Right kidney (tissue), 9 donors: ENCODE results near the gene KLF2.
A peak's percentile ranks its signal among the peaks of the same experiment; 100 is the strongest.
"Not testable (repeated sequence)": the region's sequence is repeated elsewhere in the genome, so short reads cannot be mapped to it uniquely, and the experiment has no call there.

ENCODE experiments used
- DNase-seq: peaks from one replicate; pipeline ENCODE4 v3.0.0-alpha.2; 2016
- long read RNA-seq, 8 donors: transcript quantifications; one replicate each; lab custom pipeline, GENCODE V29; 2026

KLF2 gene
- long read RNA-seq, donor 1, transcript KLF2-201 (3 exons, 2,018 nt): major isoform, 6 of 6 reads
- long read RNA-seq, donor 1, partial matches to known transcripts: 0 of 6 reads
- long read RNA-seq, donor 1, other reads (novel, unspliced or antisense): 0 of 6 reads
- long read RNA-seq, donor 2, transcript KLF2-201 (3 exons, 2,018 nt): major isoform, 6 of 15 reads
- long read RNA-seq, donor 2, partial matches to known transcripts: 9 of 15 reads
- long read RNA-seq, donor 2, other reads (novel, unspliced or antisense): 0 of 15 reads
- long read RNA-seq, donor 3, partial matches to known transcripts: 0 of 4 reads
- long read RNA-seq, donor 3, other reads (novel, unspliced or antisense): 0 of 4 reads
- long read RNA-seq, donor 4, transcript KLF2-201 (3 exons, 2,018 nt): major isoform, 10 of 17 reads
- long read RNA-seq, donor 4, partial matches to known transcripts: 7 of 17 reads
- long read RNA-seq, donor 4, other reads (novel, unspliced or antisense): 0 of 17 reads
- long read RNA-seq, donor 5, partial matches to known transcripts: 0 of 2 reads
- long read RNA-seq, donor 5, other reads (novel, unspliced or antisense): 0 of 2 reads
- long read RNA-seq, donor 6, transcript KLF2-201 (3 exons, 2,018 nt): major isoform, 13 of 37 reads
- long read RNA-seq, donor 6, partial matches to known transcripts: 24 of 37 reads
- long read RNA-seq, donor 6, other reads (novel, unspliced or antisense): 0 of 37 reads
- long read RNA-seq, donor 7: 0 reads
- long read RNA-seq, donor 8, transcript KLF2-201 (3 exons, 2,018 nt): major isoform, 6 of 6 reads
- long read RNA-seq, donor 8, partial matches to known transcripts: 0 of 6 reads
- long read RNA-seq, donor 8, other reads (novel, unspliced or antisense): 0 of 6 reads

DNA sequence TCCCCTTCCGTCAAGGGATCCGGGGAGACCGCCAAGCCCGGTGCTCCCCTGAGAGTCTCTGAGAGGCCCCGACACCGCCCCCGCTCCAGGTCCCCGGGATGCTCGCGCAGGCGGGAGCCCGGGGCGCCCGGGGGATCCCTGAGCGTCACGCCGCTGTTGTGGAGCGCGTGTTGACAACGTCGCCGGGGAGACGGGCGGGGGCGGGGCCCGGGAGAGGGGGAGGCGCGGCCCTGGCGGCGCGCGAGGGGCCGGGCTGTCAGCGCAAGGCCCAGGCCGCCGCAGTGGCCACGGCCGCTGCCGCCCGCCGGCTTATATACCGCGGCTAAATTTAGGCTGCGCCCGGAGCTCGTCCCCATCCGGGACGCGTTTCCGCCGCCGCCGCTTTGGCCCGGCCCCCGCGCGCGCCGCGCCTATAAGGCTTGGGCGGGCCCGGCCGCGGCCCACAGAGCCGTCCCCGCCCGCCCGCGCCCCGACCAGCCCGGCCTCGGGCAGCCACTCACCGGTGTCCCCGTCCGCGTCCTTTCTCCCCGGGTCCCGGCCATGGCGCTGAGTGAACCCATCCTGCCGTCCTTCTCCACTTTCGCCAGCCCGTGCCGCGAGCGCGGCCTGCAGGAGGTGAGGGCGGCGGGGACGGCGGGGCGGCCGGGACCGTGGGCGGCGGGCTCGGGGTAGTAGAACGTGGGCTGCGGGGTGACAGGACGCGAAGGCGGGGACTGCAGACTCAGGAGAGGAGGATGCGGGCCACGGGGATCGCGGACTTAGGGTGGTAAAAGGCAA is at the start of gene KLF2:
TSS of gene KLF2 (plus strand) at position 443 of the 777 bp plus-strand sequence. CDS start at position 541, 98 bp downstream.
- peak; percentile 76 for DNase-seq

DNA sequence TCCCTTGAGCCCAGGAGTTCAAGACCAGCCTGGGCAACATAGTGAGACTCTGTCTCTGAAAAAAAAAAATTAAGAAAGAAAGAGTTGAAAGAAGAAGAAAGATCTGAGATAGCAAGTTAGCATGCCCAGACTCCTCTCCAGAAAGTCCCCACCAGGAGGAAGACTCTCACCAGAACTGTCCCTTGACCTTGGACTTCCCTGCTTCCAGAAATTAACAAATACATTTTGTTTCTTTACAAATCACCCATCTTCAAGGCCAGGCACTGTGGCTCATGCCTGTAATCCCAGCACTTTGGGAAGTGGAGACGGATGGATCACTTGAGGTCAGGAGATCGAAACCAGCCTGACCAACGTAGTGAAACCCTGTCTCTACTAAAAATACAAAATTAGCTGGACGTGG is 44.3 kb upstream of the KLF2 start:
- DNase-seq: no peak

DNA sequence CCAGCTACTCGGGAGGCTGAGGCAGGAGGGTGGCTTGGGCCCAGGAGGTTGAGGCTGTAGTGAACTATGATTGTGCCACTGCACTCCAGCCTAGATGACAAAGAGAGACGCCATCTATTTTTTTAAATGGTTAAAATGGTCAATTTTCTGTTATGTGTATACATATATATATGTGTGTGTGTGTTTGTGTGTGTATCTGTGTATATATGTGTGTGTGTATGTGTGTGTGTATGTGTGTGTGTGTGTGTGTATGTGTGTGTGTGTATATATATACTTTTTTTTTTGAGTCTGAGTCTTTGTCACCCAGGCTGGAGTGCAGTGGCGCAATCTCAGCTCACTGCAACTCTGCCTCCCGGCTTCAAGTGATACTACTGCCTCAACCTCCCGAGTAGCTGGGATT is 42.9 kb upstream of the KLF2 start:
- no peak for DNase-seq

DNA sequence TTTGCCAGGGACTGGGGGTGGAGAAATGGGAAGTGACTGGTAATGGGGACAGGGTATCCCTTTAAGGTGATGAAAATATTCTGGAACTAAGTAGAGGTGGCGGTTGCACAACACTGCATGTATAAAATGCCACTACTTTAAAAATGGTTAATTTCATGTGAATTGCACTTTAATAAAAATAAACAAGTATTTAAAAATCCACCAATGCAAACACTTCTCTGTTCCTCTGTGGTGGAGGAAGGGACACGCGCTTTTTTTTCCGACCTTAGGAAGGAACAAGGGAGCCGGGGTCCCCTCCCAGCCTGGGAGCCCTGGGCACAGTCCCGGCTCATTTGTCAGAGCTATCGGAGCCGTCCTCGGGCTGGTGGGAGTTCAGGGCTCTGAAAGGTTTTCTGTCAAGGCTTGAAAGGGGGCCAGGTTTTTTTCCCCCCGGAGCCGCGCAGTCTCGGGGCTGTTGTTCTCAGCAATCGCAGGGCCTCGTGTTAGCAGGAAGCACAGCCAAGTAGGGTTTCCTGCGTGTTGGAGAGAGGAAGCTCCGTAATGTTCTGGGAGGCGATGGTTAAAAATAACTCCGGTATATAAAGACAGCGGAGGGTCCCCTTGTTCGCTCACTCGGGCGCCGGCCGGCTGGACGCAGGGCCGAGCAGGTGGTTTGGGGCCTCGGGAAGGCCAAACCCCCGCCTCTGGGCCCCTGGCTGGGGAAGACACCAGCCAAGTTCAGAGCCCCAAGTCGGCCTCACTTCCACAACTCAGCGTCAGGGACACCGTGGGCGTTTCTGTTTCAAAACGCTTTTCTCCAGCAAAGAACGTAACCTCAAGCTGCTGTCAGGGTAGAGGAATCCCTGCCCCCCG is 41.2 kb upstream of the KLF2 start:
- DNase-seq: peak; percentile 79

DNA sequence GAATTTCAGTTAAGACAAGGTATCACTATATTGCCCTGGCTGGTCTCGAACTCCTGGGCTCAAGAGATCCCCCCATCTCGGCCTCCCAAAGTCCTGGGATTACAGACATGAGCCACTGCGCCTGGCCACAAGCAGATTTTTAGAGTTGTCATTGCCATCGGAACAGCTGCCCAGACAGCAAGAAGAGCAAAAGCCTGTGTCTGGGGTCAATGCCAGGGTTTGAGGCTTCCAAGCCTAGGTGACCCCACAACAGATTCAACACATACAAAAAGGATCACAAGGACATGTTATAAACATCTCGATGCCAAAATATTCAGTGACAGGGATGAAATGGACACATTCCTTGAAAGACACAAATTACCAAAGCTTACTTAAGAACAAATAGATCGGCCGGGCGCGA is 40.1 kb upstream of the KLF2 start:
- DNase-seq: no peak

DNA sequence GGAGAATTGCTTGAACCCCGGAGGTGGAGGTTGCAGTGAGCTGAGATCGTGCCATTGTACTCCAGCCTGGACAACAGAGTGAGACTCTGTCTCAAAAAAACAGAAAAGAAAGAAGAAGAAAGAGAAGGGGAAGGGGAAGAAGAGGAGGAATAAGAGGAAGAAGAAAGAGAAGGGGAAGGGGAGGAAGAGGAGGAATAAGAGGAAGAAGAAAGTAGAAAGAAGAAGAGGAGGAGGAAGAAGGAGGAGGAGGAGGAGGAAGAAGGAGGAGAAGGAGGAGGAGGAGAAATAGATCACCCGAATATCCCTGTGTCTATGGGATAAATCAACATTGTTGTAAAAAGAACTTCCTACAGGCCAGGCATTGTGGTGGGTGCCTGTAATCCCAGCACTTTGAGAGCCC is 39.5 kb upstream of the KLF2 start:
- not testable (repeated sequence) for DNase-seq

DNA sequence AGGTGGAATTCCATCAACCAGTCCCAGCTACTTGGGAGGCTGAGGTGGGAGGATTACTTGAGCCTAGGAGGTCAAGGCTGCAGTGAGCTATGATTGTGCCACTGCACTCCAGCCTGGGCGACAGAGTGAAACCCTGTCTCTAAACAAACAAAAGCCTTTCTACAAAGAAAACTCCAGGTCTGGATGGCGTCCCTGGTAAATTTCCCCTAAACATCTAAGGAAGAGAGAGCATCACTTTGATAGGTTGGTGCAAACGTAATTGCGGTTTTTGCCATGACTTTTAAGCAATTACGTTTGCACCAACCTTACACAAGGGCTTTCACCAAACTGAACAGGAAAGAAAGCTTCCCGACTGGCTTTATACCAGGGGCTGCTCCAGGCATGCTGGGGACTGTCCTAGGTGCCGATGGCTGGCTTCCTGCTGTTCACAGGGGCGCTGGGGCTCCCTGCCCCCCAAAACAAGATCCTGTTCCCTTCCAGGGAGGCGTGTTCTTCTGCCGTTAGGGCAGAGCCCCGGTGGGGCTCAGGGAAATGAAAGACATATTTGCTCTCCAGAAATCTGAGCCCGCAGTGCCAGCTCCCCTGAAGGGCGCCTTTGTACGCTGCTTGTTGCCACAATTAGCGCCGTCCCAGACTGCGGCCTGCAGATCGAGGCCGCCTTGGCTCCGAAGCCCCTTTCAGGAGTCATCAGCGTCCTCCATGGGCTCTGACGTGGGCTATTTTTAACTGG is 38.7 kb upstream of the KLF2 start:
- no peak for DNase-seq

DNA sequence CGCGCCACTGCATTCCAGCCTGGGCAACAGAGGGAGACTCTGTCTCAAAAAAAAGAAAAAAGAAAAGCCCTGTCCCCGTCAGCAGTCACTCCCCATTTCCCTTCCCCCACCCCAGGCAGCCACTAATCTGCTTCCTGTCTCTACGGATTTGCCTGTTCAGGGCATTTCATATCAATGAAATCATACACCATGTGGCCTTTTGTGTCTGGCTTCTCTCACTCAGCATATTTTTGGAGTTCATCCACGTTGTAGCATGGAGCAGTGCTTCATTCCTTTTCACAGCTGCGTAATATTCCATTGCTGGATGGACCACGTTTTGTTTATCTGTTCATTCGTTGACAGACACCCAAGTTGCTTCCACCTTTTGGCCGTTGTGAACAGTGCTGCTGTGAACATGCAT is 36.1 kb upstream of the KLF2 start:
- no peak for DNase-seq

DNA sequence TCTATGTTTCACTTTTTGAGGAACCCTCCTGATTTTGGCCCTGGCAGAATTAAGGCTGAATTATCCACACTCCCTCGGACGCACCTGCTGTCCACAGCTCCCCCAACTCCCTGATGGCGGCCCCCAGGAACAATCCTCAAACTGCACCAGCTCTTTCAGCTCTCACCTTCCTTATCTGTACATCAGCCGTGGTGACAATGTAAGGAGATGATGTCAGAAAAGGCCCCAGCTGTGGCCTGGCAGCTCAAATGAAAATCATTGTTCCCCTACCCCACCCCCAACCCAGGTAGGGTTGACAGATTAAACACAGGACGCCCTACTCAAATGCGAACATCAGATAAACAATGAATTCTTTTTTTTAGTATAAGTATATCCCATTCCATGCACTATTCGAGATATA is 35.0 kb upstream of the KLF2 start:
- no peak for DNase-seq

DNA sequence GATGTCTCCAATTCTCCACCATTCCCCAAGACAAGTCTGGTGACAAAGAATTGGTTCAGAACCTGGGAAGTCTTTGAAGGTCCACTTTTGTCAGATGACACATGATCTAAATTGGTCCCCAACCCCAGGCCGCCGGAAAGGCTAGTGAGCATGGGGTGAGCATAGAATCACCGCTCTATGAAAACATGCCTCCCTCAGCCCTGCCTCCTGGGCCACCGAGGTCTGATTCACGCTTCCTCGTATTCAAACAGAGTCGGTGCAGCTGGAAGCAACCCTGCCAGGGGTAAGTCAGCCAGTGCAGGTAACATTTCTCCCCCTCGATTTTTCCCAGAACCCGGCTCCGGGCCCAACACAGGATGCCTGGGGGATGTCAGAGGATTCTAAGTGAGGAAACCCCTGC is 33.9 kb upstream of the KLF2 start:
- DNase-seq: no peak

DNA sequence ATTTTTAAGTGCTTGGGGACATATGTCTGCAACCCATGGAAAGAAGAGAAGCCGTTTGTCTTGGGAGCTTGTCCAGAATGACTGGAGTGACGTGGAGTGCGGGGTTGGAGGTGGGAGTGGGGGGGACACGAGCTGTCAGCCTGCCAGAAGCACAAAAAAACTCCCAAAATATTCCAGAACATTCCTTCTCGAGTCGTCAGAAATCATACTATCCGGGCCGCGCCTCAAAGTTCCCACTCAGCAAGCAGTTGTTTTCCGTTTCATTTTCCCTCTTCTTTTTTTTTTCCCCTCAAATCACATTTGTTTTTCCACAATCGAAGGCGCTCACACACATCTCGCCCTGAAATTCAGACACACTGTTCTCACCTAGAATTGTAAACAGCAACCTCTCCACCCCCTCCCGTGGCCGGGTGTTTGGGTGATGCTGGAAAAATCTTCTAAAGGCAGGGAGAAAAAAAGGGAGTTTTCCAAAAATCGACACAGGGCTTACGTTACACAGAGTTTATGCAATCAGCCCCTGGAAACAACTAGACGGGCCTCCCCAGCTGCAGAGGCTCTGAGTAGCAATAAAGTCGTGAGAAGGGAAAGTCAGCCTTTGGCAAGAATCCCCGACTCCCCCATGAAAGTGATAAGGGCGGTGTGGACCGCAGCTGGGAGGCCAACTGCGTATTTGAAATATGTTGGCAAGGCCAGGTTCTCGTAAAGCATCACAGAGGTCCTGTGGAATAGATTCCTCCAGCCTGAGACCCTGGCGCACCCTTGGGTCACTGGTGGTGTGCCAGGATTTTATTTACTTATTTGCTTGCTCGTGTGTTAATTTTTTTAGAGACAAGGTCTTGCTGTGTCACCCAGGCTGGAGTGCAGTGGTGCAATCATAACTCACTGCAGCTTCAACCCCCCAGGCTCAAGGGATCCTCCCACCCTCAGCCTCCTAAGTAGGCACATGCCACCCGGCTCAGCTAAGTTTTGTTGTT is 31.2 kb upstream of the KLF2 start:
- peak; percentile 77 for DNase-seq

DNA sequence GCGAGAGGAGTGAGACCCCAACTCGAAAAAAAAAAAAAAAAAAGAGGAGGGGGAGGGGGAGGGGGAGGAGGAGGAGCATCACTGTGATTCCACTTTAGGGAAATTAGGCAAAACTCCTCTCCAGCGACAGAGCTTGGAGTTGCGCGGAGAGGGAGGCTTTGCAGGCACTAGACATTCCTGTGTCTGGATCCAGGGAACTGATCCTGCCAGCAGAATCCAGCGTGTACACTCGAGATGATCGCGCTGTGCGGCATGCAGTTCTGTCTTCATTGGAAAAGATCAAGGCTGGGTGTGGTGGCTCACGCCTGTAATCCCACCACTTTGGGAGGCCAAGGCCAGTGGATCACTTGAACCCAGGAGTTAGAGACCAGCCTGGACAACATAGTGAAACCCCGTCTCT is 29.6 kb upstream of the KLF2 start:
- no peak for DNase-seq

DNA sequence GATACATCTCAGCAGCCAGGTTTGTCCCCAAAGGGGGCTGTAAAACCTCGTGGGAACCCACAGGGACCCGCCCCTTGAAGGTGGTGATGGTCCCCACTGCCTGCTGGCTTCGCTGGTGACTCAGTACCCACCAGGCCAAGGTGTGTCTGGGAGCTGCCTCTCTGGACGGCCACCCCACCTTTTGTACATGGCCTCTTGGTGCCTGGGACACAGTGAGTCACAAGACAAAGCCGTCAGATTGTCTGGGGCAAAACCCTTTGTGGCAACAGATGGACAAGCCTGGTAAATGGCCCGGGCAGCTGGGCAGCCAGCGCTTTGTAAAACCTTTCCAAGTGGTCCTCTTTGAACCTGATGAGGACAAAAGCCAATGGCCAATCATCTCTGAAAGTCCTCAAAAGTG is 27.9 kb upstream of the KLF2 start:
- DNase-seq: no peak

DNA sequence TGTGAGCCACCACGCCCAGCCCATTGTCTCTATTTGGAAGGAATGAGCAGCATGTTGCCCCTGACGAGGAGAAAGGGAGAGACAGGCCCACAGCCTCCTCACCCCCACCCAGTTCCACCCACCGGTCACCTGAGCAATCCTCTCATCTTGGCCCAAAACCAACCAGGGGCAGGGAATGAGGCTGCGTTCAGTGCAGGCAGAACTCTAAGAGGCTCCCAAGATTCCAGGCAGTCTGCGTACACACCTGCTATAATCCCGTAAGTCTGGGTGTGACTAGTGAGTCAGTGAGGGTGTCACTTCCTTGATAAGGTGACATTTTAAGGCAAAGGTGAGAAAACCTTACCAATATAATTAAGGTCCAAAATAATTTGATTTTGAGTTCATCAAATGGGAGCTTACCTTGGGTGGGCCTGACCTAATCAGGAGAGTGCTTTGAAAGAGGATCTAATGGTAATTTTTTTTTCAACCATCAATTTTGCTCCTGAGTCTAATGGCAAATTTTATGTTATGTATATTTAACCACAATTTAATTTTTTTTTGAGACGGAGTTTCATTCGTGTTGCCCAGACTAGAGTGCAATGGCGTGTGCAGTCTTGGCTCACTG is 26.9 kb upstream of the KLF2 start:
- no peak for DNase-seq

DNA sequence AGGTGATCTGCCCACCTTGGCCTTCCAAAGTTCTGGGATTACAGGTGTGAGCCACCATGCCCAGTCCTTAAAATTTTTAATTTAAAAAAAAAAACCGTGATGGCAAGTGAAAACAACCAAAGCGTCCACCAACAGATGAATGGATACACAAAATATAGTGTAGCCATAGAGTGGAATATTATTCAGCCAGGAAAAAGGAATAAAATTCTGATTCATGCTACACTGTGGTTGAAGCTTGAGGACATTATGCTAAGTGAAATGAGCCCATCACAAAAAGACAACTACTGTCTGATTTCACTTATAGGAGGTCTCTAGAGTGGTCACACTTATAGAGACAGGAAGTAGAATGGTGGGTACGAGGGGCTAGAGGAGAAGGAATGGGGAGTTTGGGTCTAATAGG is 26.3 kb upstream of the KLF2 start:
- no peak for DNase-seq

DNA sequence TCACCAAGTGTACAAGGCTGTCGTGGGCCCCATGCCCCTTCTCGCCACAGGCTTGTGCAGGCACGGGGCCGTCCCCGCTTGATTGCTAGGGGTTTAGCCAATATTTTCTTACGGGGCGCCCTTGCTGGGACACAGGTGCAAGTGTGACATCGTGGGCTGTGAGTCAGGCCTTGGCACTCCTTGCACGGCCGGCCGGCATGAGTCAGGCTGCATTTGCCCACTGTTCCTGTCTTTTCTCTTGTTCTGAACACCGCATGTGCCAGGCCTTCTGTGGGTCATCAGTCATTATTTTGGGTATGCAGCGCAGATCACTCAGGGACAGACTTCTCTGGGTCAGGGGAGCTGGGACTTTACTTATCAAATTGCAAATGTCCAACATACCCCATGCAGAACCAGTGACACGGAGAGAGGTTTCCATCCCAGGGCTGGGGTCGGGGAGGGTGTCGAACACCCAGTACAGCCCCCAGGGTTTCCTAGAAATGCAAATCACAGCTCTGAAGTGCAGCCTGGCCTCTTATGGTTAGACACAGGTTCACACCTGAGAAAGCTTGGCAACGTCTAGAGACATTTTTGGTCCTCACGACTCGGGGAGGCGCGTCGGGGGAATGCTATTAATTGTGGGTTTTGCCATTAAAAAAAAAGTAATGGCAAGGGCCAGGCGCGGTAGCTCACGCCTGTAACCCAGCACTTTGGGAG is 22.5 kb upstream of the KLF2 start:
- DNase-seq: no peak

DNA sequence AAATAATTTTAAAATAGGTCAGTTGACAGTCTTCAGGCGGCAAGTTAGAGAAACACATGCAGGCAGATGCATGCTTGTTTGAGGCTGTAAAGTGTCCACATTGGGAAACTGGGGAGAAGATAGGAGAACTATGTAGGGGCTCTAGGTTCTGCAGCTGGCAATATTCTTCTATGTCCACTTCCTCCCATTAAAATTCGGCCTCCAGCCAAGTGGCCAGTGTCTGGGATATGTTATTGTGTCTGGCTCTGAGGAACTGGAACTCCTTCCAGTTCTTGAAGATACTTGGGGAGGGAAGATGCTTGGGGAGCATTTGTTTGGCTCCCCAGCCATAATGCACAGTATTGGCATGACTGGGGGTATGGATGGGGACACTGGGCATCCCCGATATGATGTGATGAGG is 20.9 kb upstream of the KLF2 start:
- no peak for DNase-seq

DNA sequence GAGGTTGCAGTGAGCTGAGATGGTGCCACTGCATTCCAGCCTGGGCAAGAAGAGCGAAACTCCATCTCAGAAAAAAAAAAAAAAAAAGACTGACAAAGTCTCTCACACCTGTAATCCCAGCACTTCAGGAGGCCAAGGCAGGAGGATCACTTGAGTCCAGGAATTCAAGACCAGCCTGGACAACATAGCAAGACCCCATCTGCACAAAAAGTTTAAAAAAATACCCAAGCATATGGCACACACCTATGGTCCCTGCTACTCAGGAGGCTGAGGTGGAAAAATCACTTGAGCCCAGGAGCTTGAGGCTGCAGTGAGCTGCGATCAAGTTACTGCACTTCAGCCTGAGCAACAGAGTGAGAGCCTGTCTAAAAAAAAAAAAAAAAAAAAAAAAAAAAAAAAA is 20.1 kb upstream of the KLF2 start:
- not testable (repeated sequence) for DNase-seq

DNA sequence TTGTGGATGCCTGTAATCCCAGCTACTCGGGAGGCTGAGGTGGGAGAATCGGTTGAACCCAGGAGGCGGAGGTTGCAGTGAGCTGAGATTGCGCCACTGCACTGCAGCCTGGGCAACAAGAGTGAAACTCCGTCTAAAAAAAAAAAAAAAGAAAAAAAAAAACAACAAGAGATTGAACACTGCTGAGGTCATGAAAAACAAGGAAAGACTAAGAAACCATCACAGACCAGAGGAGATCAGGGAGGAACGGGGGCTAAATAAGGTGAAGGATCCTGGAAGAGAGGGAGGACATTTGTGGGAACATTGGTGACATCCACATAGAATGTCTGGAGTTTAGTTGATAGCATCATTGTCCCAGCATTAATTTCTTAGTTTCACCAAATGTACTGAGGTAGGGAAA is 19.6 kb upstream of the KLF2 start:
- DNase-seq: not testable (repeated sequence)
